HL-60 (cell line): ENCODE measurements around the gene ERC2.

Experiments used
- DNase-seq, 2 experiments: peaks; one replicate each; pipeline ENCODE4 v3.0.0-alpha.2; 2010 to 2020; ENCODE audit warnings: low read depth in 1 of 2, low spot score in 1 of 2
- H3K27ac ChIP-seq: fragments of 250-450 bp; sonication (Bioruptor Pico); replicated peaks from 2 replicates; pipeline ENCODE4 v1.5.1; 2020; ENCODE audit warnings: mild to moderate bottlenecking, moderate library complexity
- H3K27me3 ChIP-seq: fragments of 250-450 bp; sonication (Bioruptor Pico); 2 replicates; pipeline ENCODE4 v1.5.1; 2021; ENCODE audit warnings: mild to moderate bottlenecking, moderate library complexity; ENCODE audit not compliant: insufficient read depth, poor library complexity, severe bottlenecking
- H3K4me3 ChIP-seq: replicated peaks from 2 replicates; pipeline ENCODE4 v1.5.1; 2011; ENCODE audit warnings: mild to moderate bottlenecking, control low read depth, low read length; ENCODE audit not compliant: insufficient read depth
- CTCF ChIP-seq: IDR thresholded peaks from one replicate; pipeline ENCODE4 v1.5.1; 2011; ENCODE audit warnings: low read length, control low read depth, inconsistent platforms; ENCODE audit not compliant: insufficient read depth
- GABPA ChIP-seq: IDR thresholded peaks from 2 replicates; pipeline ENCODE4 v1.6.1; 2012; ENCODE audit warnings: low read depth
- POLR2AphosphoS5 ChIP-seq: IDR thresholded peaks from 2 replicates; pipeline ENCODE4 v1.6.1; 2012; ENCODE audit warnings: low read depth
- REST ChIP-seq: IDR thresholded peaks from 2 replicates; pipeline ENCODE4 v1.6.1; 2012; ENCODE audit warnings: low read depth; ENCODE audit not compliant: insufficient replicate concordance
- SPI1 ChIP-seq: IDR thresholded peaks from 2 replicates; pipeline ENCODE4 v1.6.1; 2012; ENCODE audit warnings: low read depth, mild to moderate bottlenecking, borderline replicate concordance

ERC2 gene

GRCh38 chr3:55584716-55585368 is 883.4 kb downstream of the ERC2 start:
- TF ChIP-seq REST (no peak), CTCF (no peak), POLR2AphosphoS5 (no peak), GABPA (no peak), SPI1 (no peak)
- H3K27me3 ChIP-seq, result no peaks in the 10 kb centered on the region
- no peak overlapping the region for H3K27ac ChIP-seq
- DNase-seq, result no peak
- no peak overlapping the region for H3K4me3 ChIP-seq

- no peaks in the 10 kb centered on the region for H3K27me3 ChIP-seq
- no peak overlapping the region for H3K27ac ChIP-seq
- TF ChIP-seq SPI1 (no peak), POLR2AphosphoS5 (no peak), GABPA (no peak), CTCF (no peak), REST (no peak)
- no peak overlapping the region for H3K4me3 ChIP-seq
- DNase-seq, result no peak
Observed at GRCh38 chr3:55584030-55584429, 884.2 kb downstream of the ERC2 start.

GRCh38 chr3:55583475-55583874 is 884.8 kb downstream of the ERC2 start:
- H3K27ac ChIP-seq, result no peak overlapping the region
- H3K27me3 ChIP-seq, result no peaks in the 10 kb centered on the region
- TF ChIP-seq POLR2AphosphoS5 (no peak), GABPA (no peak), SPI1 (no peak), CTCF (no peak), REST (no peak)
- no peak overlapping the region for H3K4me3 ChIP-seq
- no peak for DNase-seq
